GM12891 (cell line): Measurements from ENCODE around the gene KRT26.

Experiments used
- PAX5 ChIP-seq: IDR thresholded peaks from 2 replicates; pipeline ENCODE4 v1.6.1; 2011; ENCODE audit warnings: low read length, moderate library complexity, mild to moderate bottlenecking; ENCODE audit not compliant: insufficient read depth, severe bottlenecking
- POLR2A ChIP-seq: IDR thresholded peaks from 2 replicates; pipeline ENCODE4 v1.6.1; 2011; ENCODE audit warnings: low read depth, low read length, control low read depth
- SPI1 ChIP-seq: IDR thresholded peaks from 2 replicates; pipeline ENCODE4 v1.6.1; 2011; ENCODE audit warnings: low read depth, low read length, control low read depth
- TAF1 ChIP-seq: IDR thresholded peaks from 2 replicates; pipeline ENCODE4 v1.6.1; 2011; ENCODE audit warnings: low read depth, low read length, control low read depth

DNA sequence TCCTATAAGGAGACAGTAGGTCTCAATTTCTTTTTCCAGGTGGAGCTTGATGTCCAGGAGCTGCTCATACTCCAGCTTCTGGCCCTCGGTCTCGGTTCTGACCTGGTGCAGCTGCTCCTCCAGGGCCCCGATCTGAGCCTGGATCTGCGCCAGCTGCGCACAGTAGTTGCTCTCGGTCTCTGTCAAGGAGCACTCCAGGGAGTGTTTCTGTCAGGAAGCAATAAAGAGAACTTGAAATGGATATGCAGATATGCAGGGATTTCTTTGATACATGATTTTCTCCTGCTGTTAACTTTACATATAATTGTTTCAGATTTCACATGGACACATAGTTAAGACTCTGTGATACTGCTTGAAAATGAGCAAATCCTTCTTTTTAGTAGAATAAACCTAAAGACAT is 21.6 kb downstream of the KRT26 start:
- no peak for TF ChIP-seq SPI1
- no peak for TF ChIP-seq POLR2A
- TF ChIP-seq TAF1, result no peak
- no peak for TF ChIP-seq PAX5
